Measurements from ENCODE around the gene KAT6B.
"Not testable (repeated sequence)": the region's sequence is repeated elsewhere in the genome, so short reads cannot be mapped to it uniquely, and the experiment has no call there.

KAT6B gene

GRCh38 chr10:74893329-74893728, 66.9 kb downstream of the KAT6B start:
- DNase-seq: not testable (repeated sequence)

DNA sequence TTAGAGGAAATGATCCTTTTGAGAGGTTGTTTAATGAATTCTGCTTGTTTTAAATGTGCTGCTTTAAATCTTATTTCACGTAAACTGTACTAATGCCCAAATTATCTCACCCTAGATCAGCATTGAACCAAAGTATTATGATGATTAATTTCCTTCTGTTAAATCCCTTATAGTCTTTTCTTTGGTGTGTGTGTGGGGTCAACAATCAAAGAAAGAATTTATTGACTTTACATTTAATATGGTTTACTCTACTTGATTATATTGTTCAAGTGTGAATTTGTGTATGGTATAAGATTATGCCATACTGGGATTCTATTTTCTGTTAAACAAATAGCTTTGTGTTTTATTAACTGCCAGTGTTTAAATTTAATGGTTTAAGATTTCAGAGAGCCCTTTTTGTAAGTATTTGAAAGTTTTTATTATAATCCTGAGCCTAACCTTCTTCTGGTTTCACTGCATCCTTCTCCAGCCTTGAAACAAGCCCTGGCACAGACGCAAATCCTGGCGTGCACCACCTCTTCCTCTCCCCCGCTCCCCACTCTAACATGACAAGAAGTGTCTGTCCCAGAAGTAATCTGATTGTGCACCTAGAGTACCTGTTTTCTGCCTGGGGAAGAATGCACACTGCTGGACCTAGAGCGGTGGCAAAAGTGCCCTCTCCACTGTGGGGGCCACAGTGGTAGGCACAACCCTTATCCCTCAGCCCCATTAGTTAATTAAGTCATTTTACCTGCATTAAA, 70.6 kb downstream of the KAT6B start:
- no peak for DNase-seq

DNA sequence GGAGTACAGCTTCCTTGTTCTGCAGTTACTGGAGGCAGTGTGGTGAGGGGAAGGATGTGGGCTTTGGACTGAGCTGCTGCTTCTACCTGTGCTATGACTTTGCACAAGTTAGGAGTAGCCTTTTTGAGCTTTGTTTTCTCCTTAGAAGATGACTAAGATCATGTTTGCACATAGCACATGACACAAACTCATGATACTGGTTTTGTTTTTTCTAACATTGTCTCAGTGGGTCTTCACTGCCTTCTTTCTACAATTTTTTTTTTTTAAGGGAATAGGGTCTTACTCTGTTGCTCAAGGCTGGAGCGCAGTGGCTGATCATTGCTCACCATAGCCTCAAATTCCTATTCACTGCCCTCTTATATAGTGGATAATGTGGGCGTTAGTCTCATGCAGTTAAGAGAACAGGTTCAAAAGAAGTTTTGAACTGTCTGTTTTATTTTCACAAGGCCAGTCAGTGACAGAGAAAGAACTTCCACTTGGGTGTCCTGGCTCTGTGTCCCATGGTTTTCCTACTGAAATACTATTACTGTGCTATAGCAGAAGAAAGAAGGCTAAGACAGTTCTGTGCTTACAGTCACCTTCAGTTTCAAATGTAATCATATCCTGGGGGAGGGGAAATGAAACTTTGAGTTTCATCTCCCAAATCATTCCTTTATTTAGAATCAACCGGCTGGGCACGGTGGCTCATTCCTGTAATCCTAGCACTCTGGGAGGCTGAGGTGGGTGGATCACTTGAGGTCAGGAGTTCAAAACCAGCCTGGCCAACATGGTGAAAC, 72.0 kb downstream of the KAT6B start:
- DNase-seq: peak in 1 of 2 donors; percentile 39

DNA sequence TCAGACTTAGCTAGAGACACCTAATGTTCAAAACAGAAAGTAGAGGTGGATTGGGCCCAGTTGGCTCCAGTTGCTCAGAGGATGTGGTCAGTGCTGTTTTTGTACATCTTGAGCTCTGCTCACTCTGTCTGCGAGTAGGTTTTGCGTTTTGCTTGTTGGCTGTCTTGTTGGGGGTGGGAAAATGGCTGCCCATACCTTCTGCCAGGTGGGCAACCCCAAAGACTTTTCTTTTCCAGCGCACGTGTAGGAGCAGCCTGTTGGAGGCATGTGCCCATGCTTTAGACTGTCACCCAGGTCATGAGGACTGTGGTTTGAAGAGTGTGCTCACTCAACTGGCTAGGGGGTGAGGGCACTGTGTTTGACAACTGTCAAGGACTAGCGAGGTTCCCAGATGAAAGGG, 73.9 kb downstream of the KAT6B start:
- no peak for DNase-seq

- no peak for DNase-seq
These were observed 74.9 kb downstream of the KAT6B start for GRCh38 chr10:74901301-74901700.

DNA sequence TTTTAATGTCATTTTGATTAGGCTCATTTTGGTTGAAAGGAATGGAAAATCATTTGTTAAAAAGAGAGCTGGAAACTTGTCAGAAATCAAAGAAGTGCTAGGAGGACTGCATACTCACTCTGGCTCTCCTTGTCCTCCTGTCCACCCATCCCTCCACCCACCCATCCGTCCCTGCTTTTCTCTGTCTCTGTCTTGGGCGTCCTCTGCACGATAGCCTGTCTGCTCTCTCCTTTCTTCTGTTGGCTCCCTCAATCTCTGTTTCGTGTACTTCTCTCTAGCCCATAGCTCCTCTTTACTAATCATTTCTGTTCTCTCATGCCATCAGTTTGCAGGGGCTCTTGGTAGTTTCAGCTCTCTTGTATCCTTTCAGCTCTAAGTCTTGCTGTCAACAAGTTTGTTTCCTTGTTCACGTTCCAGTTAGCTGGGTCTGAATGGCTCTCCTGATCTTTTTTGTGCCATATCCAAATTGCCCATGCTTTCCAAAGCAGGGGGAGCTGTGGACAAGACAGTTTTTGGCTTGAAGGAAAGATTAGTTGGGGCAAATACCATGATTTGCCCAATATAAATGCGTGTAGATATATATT, 75.6 kb downstream of the KAT6B start:
- no peak for DNase-seq

GRCh38 chr10:74903491-74903890, 77.1 kb downstream of the KAT6B start:
- no peak for DNase-seq

- DNase-seq: no peak
These were observed 80.3 kb downstream of the KAT6B start for GRCh38 chr10:74906611-74907198.

- no peak for DNase-seq
These were observed 83.3 kb downstream of the KAT6B start for GRCh38 chr10:74909670-74910069.

- no peak for DNase-seq
These were observed 84.0 kb downstream of the KAT6B start for GRCh38 chr10:74910241-74910975.

GRCh38 chr10:74910976-74911350, 84.6 kb downstream of the KAT6B start:
- DNase-seq: no peak

DNA sequence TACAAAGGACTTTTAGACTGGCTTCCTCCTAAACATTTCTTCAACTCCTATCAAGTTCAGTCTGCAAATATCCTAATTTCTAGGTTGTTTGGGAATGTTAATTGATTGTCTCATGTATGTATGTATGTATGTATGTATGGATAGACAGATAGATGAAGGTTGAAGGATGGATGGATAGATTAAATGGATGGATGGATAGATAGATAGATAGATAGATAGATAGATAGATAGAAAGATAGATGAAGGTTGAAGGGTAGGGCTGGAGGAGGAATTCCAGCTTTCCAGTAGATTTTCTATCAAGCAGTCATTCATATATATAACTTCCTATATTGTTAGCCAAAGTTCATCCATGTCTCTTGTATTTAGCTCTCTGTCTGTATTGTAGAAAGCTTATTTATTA, 85.8 kb downstream of the KAT6B start:
- DNase-seq: no peak

- DNase-seq: no peak
These were observed 86.3 kb downstream of the KAT6B start for GRCh38 chr10:74912682-74913081.

DNA sequence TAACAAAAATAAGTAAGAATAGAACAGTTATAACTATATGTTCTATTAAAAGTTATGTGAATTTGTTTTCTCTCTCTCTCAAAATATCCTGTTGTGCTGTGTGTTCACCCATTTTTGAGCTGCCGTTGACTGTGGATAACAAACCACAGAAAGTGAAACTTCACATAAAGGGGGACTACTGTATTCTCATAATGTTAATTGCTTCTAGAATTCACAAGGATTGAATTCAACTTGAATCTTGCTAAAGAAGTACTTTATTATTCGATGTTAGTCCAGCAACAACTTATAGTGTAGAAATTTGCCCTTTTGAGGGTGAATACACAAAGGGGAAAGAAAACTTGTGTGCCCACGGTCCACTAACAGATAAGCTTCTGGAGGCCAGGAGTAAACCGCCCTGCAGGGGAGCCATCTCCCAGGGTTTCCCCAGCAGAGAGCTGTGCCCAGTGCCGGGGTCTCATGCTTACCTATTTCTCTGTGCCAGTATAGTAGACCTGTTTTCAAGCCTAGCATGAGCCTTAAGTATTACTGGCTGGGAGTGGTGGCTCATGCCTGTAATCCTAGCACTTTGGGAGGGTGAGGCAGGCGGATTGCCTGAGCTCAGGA, 87.1 kb downstream of the KAT6B start:
- peak in 1 of 2 donors; percentile 19 for DNase-seq

DNA sequence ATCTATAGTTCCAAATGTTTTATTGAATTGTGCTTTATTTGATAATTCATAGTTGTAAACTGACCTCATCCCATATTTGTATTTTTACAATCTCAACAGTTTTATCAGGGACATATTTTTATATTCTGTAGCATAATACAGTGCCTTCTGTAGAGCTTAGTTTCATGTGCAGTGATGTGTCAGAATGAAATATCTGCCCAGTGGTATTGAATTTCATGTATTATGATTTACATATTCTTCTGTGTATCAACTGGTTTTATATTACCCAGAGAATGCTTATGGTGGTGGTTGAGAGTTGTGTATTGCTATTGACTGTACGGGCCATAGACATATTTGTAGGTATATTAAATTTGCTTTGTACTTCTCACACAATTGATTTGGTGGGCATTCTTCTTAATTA, 89.9 kb downstream of the KAT6B start:
- DNase-seq: no peak

DNA sequence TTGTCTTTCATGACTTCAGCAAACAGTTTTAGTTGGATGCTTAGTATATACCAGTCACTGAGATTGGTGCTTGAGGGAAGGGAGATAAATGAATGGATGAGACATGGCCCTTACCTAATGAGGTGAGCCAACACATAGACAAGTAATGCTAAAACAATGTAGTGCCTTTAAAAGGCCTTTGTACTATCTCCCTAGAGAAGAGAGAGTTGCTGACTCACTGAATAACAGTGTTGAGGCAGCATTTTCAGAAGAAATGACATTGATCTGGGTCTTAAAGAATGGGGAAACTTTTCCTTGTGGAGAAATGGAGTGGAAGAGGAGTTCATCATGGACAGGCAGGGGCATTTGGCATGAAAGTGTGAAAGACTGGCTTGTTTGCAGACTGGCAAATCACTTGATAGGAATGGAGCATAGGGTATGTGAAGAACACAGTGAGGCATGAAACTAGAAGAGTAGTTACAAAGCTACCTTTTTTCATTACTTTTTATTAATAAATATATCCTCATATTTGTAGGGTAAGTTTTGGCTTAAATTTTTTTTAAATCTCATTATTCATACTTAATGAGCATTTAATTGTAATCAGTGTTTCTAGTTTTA, 91.2 kb downstream of the KAT6B start:
- no peak for DNase-seq

GRCh38 chr10:74919671-74920070, 93.3 kb downstream of the KAT6B start:
- DNase-seq: no peak

GRCh38 chr10:74921070-74921469, 94.7 kb downstream of the KAT6B start:
- DNase-seq: not testable (repeated sequence)

DNA sequence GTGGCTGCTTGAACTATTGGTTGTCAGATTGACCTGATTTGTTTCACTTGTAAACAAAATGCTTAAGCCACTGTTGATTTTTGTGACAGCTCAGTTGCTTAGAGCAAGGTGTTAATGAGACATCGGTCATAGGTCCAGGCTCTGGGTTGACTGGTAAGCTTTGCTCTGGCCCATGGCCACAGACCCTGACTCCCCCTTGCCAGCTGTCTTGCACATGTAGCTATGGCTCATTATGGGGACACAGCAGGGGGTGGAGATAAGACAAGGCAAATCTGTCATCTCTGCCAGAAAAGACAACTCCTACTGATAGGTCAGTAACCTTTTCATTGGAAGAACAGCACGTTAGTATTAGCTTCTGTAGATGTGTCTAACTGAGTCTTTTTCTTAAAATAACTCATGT, 95.3 kb downstream of the KAT6B start:
- no peak for DNase-seq

DNA sequence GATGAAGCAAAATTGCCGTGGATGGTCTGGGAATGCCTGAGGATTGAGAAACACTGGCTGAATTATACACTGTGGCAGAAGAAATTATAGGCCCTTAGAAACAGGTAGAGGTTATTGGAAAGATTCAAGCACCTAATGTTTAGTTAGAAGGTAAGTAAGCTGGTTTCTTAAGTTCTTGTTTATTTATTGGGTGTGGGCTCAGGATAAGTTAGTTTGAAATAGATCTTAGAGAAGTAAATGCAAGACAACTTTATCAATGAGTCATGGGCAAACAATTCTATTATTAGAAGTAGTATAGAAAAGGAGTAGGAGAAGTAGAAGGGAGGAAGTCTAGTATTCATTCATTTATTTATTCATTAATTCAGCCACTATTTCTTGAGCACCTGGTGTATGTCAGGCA, 96.5 kb downstream of the KAT6B start:
- DNase-seq: peak in 1 of 2 donors; percentile 40

DNA sequence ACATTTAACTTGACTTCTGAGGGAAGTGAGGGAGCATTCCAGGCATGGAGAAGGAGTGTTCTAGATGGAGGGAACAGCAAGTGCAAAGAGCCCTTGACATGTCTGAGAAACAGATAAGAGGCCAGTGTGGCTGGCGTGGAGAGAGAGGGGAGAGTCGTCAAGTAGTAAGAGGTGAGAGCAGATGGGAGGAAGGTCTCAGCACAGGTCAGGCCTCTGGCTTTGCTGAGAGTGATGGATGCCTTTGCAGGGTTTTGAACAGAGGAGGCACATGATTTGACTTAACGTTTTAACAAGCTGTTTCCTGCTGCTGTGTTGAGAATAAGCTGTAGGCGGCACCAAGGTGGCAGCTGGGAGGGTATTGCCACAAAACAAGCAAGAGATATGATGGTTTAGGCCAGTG, 97.2 kb downstream of the KAT6B start:
- DNase-seq: no peak
